RKO (cell line): ENCODE measurements around the gene DPH6.
"Not testable (repeated sequence)": the region's sequence is repeated elsewhere in the genome, so short reads cannot be mapped to it uniquely, and the experiment has no call there.

Experiments
- DNase-seq: peaks from one replicate; pipeline ENCODE4 v3.0.0-alpha.2; 2016; ENCODE audit warnings: low spot score

Gene DPH6

DNA sequence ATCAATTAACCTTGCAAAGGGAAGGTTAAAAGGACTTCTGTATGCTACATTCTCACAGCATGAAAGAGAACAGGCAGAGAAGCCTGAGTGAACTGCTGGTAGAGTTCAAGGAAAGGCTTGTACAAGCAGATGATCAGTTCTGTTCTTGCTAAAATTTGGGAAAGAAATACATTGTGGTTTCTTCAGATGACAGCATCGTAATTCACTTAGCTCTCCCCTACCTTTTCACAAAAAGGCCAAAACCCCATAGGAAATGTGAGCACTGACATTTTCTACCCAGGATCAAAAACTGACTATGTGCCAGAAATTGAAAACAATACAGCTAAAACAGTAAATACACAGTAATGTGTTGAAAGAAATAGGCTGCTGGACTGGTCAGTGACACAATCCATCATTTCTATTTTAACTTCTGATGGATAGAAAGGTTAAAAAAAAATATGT lies 216.4 kb downstream of the DPH6 start:
- DNase-seq, result no peak

DNA sequence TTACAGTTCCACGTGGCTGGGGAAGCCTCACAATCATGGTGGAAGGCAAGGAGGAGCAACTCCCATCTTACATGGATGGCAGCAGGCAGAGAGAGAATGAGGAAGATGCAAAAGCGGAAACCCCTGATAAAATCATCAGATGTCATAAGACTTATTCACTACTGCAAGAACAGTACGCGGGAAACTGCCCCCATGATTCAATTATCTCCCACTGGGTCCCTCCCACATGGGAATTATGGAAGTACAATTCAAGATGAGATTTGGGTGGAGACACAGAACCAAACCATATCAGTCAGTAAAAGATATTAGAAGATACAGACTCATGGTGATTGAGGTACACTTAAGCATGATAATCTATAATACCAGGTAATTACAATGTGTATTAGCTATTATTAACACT lies 217.1 kb downstream of the DPH6 start:
- DNase-seq, result not testable (repeated sequence)

DNA sequence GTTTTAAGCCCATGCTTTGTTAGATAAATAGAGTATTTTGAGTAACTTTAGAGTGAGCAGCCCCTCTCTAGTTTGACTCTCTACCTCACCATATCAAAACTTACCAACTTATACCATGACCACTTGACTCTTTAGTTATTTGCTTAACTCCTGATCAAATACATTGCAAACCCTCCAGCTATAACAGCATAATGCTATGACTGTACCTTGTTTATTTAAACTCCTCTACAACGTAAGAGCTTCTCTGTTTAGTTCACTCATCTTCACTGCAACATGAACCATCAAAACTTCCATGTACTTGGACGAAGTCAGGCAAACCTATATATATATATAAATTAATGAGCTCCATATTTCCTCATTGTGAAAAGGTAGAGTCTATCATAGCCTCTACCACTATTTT lies 218.2 kb downstream of the DPH6 start:
- DNase-seq, result no peak

DNA sequence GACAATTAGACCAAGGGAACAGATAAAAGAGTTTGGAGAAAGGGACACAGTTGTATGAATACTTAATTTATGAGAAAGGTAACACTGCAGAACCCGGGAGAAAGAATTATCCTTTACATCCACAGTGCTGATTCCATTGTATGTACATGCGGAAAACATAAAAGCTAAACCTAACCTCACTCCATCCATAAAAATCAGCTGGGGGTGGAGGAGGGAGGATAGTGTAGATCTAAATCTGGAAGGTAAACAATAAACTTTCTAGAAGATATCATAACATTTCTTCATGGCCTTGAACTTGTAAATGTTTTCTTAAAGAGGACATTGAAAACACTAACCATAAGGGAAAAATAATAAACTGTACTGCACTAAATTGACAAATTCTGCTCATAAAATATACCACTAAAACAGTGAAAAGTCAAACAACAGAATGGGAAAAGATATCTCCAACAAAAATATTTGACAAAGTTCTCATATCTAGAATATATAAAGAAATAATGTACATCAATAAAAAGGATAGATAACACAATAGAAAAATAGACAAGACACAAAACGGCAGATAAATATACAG lies 220.5 kb downstream of the DPH6 start:
- no peak for DNase-seq

DNA sequence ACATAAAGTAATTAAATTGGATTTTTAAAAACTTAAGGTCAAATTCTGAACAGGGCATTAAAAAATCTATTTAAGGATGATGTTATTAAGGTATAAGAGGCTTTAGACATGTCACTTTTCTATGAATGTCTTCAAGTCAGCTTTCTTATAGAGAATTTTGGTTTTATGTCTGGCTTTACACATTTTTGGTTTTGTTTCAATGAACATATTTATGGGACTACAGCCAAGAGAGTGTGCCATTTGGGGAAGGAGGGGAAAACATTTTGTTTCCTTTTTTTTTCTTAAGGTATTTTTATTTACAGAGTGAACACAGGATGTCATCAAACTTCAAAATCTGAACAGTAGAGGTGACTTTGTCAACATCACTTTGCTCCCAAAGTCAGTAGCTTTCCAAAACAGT lies 222.8 kb downstream of the DPH6 start:
- no peak for DNase-seq

DNA sequence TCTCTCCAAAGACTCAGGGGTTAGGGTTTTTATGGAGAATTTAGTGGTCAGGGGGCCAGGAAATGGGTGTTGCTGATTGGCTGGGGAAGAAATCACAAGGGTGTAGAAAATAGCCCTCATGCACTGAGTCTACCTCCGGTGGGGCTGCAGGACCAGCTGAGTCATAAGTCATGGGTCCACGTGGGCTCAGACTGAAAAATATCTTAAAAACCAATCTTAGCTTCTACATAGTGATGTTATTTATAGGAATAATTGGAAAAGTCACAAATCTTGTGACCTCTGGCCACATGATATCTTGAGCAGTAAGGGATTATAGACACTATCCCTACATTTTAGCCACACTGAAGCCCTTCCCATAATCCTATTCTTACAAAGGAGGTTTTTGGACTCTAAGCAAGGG lies 224.0 kb downstream of the DPH6 start:
- DNase-seq, result no peak

DNA sequence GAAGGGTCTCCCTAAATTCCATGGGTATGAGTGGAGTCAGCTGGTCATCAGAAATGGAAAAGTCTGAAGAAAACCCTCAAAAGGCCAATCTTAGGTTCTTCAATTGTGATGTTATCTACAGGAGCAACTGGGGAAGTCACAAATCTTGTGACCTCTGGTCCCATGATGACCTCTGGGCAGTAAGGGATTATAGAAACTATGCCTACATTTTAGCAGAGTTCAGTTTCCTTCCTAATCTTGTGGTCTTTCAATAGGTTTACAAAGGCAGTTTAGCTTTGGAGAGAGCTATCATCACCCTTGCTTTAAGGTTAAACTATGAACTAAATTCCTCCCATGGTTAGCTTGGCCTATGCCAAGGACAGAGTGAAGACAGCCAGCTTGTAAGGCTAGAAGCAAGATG lies 225.1 kb downstream of the DPH6 start:
- DNase-seq, result no peak
